AG09309 (cell line): ENCODE data around the gene CFAP68.

ENCODE experiments used
- DNase-seq: peaks from one replicate; pipeline ENCODE4 v3.0.0-alpha.2; 2010; ENCODE audit warnings: low read depth
- H3K4me3 ChIP-seq: 2 replicates; pipeline ENCODE4 v1.5.1; 2011; ENCODE audit warnings: mild to moderate bottlenecking, low read depth, low read length, moderate library complexity; ENCODE audit not compliant: control insufficient read depth
- CTCF ChIP-seq: IDR thresholded peaks from 2 replicates; pipeline ENCODE4 v1.5.1; 2011; ENCODE audit warnings: mild to moderate bottlenecking, low read depth, low read length, inconsistent platforms; ENCODE audit not compliant: insufficient read depth, control insufficient read depth; ENCODE audit errors: missing control alignments

CFAP68 gene

DNA sequence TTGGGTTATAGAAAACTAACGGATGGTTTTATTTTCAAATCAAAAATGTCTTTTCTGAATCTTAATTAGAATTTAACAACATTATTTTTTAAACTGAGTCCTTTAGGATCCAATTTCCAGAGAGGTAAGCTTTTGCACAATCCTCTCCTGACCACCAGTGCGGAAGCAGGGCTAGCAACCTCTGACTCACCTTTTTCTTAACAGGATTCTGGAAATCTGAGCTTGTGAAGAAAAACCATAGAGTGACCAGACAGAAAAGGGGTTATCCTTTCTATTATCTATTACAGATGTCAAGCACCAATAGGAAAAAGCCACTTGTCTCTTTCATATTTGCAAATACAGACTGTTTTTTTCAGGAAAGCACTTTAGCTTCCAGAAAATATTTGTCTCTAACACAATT is 33.3 kb upstream of the CFAP68 start:
- TF ChIP-seq CTCF: no peak
- no peak overlapping the region for H3K4me3 ChIP-seq
- DNase-seq: no peak

- no peak overlapping the region for H3K4me3 ChIP-seq
- no peak for DNase-seq
- TF ChIP-seq CTCF: no peak
Measured at GRCh38 chr11:111846636-111847035, 32.7 kb upstream of the CFAP68 start.

DNA sequence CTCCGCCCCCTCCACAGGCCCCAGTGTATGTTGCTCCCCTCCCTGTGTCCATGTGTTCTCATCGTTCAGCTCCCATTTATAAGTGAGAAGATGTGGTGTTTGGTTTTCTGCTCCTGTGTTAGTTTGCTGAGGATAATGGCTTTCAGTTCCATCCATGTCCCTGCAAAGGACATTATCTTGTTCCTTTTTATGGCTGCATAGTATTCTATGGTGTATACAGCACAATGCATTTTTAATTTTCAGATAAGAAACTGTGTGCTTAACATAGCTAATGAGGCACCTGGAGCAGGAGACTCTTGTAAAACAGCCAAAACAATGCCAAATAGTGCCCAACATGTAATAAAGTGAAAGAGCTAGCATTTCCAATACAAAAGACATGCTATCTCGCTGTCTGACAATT is 29.7 kb upstream of the CFAP68 start:
- no peak for TF ChIP-seq CTCF
- DNase-seq: no peak
- no peak overlapping the region for H3K4me3 ChIP-seq

- no peak overlapping the region for H3K4me3 ChIP-seq
- no peak for TF ChIP-seq CTCF
- DNase-seq: no peak
Measured at GRCh38 chr11:111851067-111851466, 28.3 kb upstream of the CFAP68 start.

- H3K4me3 ChIP-seq: no peak overlapping the region
- TF ChIP-seq CTCF: peak; percentile 64
- DNase-seq: no peak
Measured at GRCh38 chr11:111851636-111852035, 27.7 kb upstream of the CFAP68 start.

DNA sequence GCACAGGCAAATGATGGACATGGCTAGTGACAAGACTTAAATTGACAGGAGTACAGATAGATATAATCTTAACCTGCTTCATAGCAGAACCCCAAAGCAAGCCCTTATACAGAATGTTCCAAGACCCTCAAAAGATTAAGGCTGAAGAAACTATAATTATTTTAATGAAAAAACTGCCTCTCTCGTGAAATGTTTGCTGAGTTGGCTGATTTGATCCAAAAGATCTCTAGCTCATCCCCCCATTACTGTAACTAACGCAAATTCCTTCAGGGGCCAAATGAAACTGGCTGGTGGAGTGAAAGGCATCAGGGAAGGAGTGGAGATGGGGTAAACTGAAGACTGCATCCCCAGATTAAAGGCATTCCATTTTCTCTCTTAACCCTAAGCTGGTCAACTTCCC is 27.2 kb upstream of the CFAP68 start:
- no peak for DNase-seq
- no peak overlapping the region for H3K4me3 ChIP-seq

More for the DNA sequence above, 27.2 kb upstream of the CFAP68 start:
- no peak for TF ChIP-seq CTCF
